Choroid plexus epithelial cell (primary cell): ENCODE data around the gene RHEB.
A peak's percentile ranks its signal among the peaks of the same experiment; 100 is the strongest.

Experiments used
- DNase-seq: peaks from one replicate; pipeline ENCODE4 v3.0.0-alpha.2; 2010; ENCODE audit warnings: low read depth
- H3K4me3 ChIP-seq: 2 replicates; pipeline ENCODE4 v1.5.1; 2011; ENCODE audit warnings: low read depth, mild to moderate bottlenecking, control low read depth, low read length, moderate library complexity
- TF ChIP-seq, protein P1 (sequence below): conservative IDR thresholded peaks from 2 replicates; pipeline ENCODE4 v1.5.1; 2011; ENCODE audit warnings: low read depth, mild to moderate bottlenecking, control low read depth, inconsistent platforms, low read length, moderate library complexity

RHEB gene

DNA sequence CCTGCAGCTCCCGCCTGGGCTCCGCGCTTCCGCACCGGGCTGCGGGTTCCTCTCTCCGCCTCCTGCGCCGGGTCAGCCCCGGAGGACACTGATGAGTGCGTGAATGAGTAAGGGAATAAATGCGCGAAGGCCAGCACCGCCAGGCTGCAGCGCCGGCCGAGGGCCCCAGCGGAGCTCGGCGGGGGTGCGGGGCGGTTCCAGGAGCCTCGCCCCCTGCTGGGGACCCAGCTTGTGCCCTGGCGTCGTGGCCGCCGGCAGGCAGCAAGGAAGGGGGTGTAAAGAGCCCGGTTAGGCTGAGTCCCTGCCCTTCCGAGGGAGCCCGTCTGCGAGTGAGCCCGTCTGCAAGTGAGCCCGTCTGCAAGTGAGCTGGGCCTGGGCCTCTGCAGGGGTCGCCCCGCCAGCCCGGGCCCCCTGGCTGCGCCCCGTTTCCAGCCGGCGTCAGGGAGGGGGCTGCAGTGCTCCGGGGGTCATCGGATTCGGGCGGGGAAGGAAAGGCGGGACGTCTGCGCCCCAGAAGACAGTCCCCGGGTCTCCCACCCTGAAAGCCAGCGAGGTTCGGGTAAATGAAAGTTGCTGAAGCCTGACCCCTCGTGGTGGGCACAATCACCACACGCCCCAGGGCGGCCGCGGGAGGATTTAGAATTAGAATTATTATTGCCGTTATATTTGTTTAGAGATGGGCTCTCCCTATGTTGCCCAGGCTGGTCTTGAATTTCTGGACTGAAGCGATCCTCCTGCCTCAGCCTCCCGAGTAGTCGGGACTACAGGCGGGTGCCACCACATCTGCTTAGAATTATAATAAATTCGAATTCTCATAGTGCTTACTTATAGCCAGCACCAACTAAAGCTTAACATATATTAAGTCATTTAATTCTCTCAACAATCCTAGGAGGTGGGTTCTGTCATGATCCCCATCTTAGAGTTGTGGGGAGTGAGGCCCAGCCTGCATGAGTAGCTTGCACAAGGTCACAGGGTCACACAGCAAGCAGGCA lies 71.1 kb downstream of the RHEB start:
- TF ChIP-seq, protein P1, sequence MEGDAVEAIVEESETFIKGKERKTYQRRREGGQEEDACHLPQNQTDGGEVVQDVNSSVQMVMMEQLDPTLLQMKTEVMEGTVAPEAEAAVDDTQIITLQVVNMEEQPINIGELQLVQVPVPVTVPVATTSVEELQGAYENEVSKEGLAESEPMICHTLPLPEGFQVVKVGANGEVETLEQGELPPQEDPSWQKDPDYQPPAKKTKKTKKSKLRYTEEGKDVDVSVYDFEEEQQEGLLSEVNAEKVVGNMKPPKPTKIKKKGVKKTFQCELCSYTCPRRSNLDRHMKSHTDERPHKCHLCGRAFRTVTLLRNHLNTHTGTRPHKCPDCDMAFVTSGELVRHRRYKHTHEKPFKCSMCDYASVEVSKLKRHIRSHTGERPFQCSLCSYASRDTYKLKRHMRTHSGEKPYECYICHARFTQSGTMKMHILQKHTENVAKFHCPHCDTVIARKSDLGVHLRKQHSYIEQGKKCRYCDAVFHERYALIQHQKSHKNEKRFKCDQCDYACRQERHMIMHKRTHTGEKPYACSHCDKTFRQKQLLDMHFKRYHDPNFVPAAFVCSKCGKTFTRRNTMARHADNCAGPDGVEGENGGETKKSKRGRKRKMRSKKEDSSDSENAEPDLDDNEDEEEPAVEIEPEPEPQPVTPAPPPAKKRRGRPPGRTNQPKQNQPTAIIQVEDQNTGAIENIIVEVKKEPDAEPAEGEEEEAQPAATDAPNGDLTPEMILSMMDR, result peak; percentile 85
- H3K4me3 ChIP-seq, result peak overlapping the region; percentile 53
- peak; percentile 79 for DNase-seq

DNA sequence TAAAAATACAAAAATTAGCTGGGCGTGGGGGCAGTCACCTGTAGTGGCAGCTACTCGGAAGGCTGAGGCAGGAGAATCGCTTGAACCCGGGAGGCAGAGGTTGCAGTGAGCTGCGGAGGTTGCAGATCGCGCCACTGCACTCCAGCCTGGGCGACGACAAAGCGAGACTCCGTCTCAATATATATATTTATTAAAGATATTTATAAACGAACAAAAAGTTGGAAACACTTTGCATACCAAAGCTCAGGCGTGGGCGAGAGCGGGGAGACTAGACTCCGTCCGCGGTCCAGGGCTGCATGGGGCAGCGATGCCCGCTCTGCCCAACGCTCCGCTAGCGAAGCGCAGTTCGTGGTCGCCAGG lies 71.8 kb downstream of the RHEB start:
- TF ChIP-seq, protein P1, result no peak
- no peak for DNase-seq
- peak overlapping the region; percentile 53 for H3K4me3 ChIP-seq

DNA sequence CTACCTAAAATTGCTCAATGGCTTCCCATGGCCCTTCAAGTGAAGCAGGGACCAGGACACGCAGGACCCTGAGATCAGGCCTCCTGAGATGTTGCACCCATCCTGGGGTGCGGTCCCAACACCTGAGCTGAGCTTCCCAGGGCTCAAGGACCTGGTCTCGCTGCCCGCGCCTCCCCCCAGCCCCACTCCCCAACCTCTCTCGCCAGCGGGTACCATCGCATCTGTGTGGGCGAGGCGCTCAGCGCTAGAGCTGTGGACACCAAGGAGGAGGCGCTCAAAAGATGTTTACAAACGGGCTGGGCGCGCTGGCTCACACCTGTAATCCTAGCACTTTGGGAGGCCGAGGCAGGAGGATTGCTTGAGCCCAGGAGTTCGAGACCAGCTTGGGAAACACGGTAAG lies 72.4 kb downstream of the RHEB start:
- TF ChIP-seq, protein P1, result no peak
- DNase-seq, result no peak
- H3K4me3 ChIP-seq, result no peak overlapping the region

DNA sequence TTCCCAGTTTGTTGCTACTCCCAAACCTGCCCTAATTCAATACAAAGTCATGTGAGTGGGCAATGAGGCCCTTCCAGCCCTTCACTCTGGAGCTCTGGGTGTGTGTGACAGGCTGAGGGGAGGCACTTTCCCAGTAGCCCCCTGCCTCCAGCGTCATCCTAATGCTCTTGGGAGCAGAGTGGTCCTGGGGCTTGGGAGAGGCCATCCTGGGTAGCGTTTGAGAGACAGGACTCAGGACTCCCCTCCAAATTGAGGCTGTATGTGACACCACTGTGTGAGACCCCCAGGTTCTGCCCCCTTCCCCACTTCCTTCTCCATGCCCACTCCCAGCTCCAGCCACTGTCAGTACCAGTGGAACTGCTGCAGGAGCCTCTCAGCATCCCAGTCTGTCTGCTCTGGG lies 73.3 kb downstream of the RHEB start:
- H3K4me3 ChIP-seq, result no peak overlapping the region
- no peak for DNase-seq
- TF ChIP-seq, protein P1, result no peak

DNA sequence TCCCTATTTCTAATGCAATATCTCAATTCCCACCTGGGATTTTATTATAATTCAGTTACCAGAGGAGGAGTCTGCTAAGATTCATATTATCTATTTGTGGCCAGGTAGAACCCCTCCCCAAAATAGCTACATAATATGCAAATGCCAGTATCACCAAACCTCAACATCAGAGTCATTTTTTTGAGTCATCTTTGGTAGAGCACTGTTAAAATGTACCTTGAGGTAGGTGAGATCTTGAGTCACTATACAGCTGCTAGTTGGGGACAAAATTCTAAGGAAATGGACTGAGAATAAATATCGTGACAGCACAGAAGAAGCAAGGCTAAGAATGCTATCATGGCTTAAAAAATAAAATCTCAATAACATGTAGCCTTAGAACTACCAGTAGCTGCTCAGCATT lies 75.1 kb downstream of the RHEB start:
- TF ChIP-seq, protein P1, result no peak
- no peak overlapping the region for H3K4me3 ChIP-seq
- no peak for DNase-seq

DNA sequence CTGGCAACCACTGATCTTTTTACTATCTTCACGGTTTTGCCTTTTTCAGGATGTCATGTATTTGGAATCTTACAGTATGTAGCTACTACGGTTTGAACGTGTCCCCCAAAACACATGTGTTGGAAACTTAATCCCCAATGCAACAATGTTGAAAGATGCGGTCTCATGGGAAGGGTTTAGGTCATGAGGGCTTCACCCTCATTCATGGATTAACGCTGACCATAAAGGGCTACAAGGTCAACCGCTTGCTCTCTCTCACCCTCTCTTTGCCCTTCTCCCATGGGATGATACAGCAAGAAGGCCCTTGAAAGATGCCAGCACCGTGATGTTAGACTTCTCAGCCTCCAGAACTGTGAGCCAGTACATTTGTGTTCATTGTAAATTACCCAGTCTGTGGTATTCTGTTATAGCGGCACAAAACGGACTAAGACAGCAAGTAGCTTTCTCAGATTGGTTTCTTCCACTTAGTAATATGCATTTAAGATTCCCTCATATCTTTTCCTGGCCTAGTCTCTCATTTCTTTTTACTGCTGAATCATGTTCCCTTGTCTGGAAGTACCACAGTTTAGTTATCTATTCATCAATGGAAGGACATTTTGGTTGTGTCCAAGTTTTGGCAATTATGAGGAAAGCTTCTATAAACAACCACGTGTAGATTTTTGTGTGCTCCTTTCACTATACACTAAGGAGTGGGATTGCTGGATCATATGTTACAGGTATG lies 76.8 kb downstream of the RHEB start:
- DNase-seq, result no peak
- TF ChIP-seq, protein P1, result no peak
- no peak overlapping the region for H3K4me3 ChIP-seq
